BJ (cell line): ENCODE measurements around the gene GSPT1. TPM values are rescaled to one million over a fixed set of nuclear protein-coding genes. Genes with fewer than 3 reads are reported as not detected.
"Not testable (repeated sequence)": the region's sequence is repeated elsewhere in the genome, so short reads cannot be mapped to it uniquely, and the experiment has no call there.

Experiments
- CTCF ChIA-PET: fragments of 350-600 bp; formaldehyde crosslinking; extraction: SDS; loops from one replicate; lab custom pipeline; 2021; ENCODE audit warnings: antibody characterized with exemption, inconsistent platforms; lab: Yijun Ruan, JAX
- POLR2A ChIA-PET: fragments of 300-600 bp; sonication (Branson Sonifier 250); formaldehyde crosslinking; extraction: SDS; loops from one replicate; lab custom pipeline; 2021; ENCODE audit warnings: antibody characterized with exemption; lab: Charles Lee
- DNase-seq: peaks from one replicate; pipeline ENCODE4 v3.0.0-alpha.2; 2011; ENCODE audit warnings: low read depth
- H3K27me3 ChIP-seq: 2 replicates; pipeline ENCODE4 v1.6.0; 2011; ENCODE audit warnings: low read length; ENCODE audit not compliant: control insufficient read depth, insufficient read depth
- H3K36me3 ChIP-seq: 2 replicates; pipeline ENCODE4 v1.5.1; 2011; ENCODE audit warnings: low read length; ENCODE audit not compliant: control insufficient read depth, insufficient read depth
- H3K4me3 ChIP-seq: 2 replicates; pipeline ENCODE4 v1.5.1; 2011; ENCODE audit warnings: low read depth, mild to moderate bottlenecking, control low read depth, low read length
- CTCF ChIP-seq: IDR thresholded peaks from 2 replicates; pipeline ENCODE4 v1.5.1; 2011; ENCODE audit warnings: low read depth, mild to moderate bottlenecking, control low read depth, inconsistent platforms, low read length, moderate library complexity; ENCODE audit not compliant: insufficient read depth
- polyA plus RNA-seq: library from polyadenylated mRNA; depleted of rRNA; stranded (reverse); fragments of >200 nt; gene quantifications from 2 replicates; pipeline ENCODE4 v1.2.3, GENCODE V29; 2011

GSPT1 gene
- polyA plus RNA-seq, 1 experiment, result 39.3 TPM

- DNase-seq, result no peak
- ChIA-PET POLR2A (no interaction called here), CTCF (interaction anchor here (0.7 to 1.0 kb wide), 3 partner anchors 37 to 468 kb away, joined by 3 read pairs; no protein-coding TSS in a partner anchor)
- no peak for TF ChIP-seq CTCF
- H3K4me3 ChIP-seq, result no peak overlapping the region
- H3K36me3 ChIP-seq, result peaks cover 10% of the 10 kb centered on the region
- no peaks in the 10 kb centered on the region for H3K27me3 ChIP-seq
Observed at GRCh38 chr16:11833951-11834695, 81.6 kb downstream of the GSPT1 start.

DNA sequence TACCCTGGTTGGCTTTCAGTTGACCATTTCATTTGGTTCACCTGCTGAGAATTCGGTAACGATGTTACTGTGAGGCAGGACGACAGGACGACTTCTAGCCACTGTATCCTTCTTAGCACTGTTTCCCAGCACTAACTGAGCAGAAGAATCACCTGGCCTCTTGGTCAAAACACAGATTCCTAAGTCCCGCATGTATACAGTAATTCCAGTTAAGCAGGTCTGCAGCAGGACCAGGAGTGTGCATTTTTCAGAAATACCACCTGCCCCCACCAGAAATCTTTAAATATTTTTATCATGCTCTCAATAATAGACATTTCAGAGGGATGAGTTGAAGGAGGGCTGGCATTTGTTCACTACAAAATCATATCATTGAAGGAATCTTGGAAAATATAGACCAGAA lies 87.1 kb downstream of the GSPT1 start:
- no peak for DNase-seq
- H3K27me3 ChIP-seq, result no peaks in the 10 kb centered on the region
- no peak overlapping the region for H3K4me3 ChIP-seq
- no peaks in the 10 kb centered on the region for H3K36me3 ChIP-seq
- ChIA-PET POLR2A (no interaction called here), CTCF (no interaction called here)
- TF ChIP-seq CTCF, result no peak

- POLR2A ChIA-PET, H3K27me3 ChIP-seq, CTCF ChIA-PET, DNase-seq, H3K36me3 ChIP-seq, H3K4me3 ChIP-seq: not testable (repeated sequence)
Observed at GRCh38 chr16:11825520-11826165, 90.1 kb downstream of the GSPT1 start.

DNA sequence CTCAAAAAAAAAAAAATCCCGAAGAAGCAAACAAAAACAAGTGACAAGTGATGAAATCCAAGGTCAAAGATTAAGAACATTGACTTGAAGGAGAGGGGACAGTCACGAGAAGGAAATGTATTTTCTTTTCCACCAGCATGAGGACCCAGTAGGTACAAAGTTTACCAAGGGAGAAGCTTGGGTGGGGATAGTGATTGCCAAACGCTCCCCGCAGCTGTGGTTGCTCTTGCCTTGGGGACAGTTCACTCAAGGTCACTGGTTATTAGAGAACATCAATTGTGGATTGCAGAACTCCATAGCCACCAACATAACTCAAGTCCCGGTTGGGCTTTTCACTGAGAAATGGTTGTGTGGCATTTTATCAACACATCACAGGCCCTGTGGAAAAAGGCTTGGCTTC lies 91.4 kb downstream of the GSPT1 start:
- H3K4me3 ChIP-seq, result no peak overlapping the region
- H3K27me3 ChIP-seq, result no peaks in the 10 kb centered on the region
- TF ChIP-seq CTCF, result no peak
- H3K36me3 ChIP-seq, result no peaks in the 10 kb centered on the region
- no peak for DNase-seq
- CTCF ChIA-PET, result no interaction called here
- POLR2A ChIA-PET, result interaction anchor here (0.7 kb wide), 2 partner anchors 116 to 155 kb away, joined by 7 to 10 read pairs; no protein-coding TSS in a partner anchor

DNA sequence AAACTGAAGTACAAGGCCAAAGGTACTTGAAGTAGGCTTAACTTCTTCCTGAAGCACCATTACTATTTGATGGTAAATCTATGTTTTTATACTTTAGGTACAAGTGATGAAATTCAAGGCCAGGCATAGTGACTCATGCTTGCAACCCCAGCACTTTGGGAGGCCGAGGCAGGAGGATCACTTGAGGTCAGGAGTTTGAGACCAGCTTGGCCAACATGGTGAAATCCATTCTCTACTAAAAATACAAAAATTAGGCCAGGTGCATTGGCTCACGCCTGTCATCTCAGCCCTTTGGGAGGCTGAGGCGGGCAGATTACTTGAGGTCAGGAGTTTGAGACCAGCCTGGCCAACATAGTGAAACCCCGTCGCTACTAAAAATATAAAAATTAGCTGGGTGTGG lies 92.1 kb downstream of the GSPT1 start:
- POLR2A ChIA-PET, H3K36me3 ChIP-seq, H3K4me3 ChIP-seq, DNase-seq, H3K27me3 ChIP-seq: not testable (repeated sequence)
- CTCF ChIA-PET, result interaction anchor here (0.7 to 0.8 kb wide), 2 partner anchors 349 to 417 kb away, joined by 3 read pairs; no protein-coding TSS in a partner anchor

GRCh38 chr16:11819798-11820197 lies 96.0 kb downstream of the GSPT1 start:
- ChIA-PET CTCF (no interaction called here), POLR2A (no interaction called here)
- no peak overlapping the region for H3K4me3 ChIP-seq
- TF ChIP-seq CTCF, result no peak
- no peaks in the 10 kb centered on the region for H3K36me3 ChIP-seq
- H3K27me3 ChIP-seq, result no peaks in the 10 kb centered on the region
- no peak for DNase-seq

GRCh38 chr16:11818970-11819369 lies 96.8 kb downstream of the GSPT1 start:
- DNase-seq, H3K27me3 ChIP-seq, POLR2A ChIA-PET, H3K36me3 ChIP-seq, CTCF ChIA-PET, H3K4me3 ChIP-seq: not testable (repeated sequence)
